ENCODE data around the gene MED16. TPM values are rescaled to one million over a fixed set of nuclear protein-coding genes. Genes with fewer than 3 reads are reported as not detected.
"Not testable (repeated sequence)": the region's sequence is repeated elsewhere in the genome, so short reads cannot be mapped to it uniquely, and the experiment has no call there.

Gene MED16
- total RNA-seq, 2 experiments from 2014 or later = 47.7 to 70.6 TPM

GRCh38 chr19:835210-835810 is 57.7 kb downstream of the MED16 start:
- Mint-ChIP-seq H3K36me3 (no peaks in the 10 kb centered on the region), H3K9me3 (ENCODE audit: low read depth) (no peaks in the 10 kb centered on the region), H3K4me3 (no peak overlapping the region), H3K27ac (no peak overlapping the region), H3K4me1 (peaks cover 3% of the 10 kb centered on the region), H3K27me3 (peaks cover 7% of the 10 kb centered on the region)
- no peak for DNase-seq
- no peak for ATAC-seq
- CTCF ChIA-PET = no interaction called here

- CTCF ChIA-PET = no interaction called here
- H3K4me3 Mint-ChIP-seq = no peak overlapping the region
- DNase-seq (no peak), ATAC-seq (no peak)
- H3K27me3 Mint-ChIP-seq = peaks cover 7% of the 10 kb centered on the region
- H3K36me3 Mint-ChIP-seq = no peaks in the 10 kb centered on the region
- no peak overlapping the region for H3K27ac Mint-ChIP-seq
- H3K9me3 Mint-ChIP-seq (ENCODE audit: low read depth) = no peaks in the 10 kb centered on the region
- peaks cover 3% of the 10 kb centered on the region for H3K4me1 Mint-ChIP-seq
Measured at GRCh38 chr19:834216-834615, 58.8 kb downstream of the MED16 start.

GRCh38 chr19:831407-832369 is 61.3 kb downstream of the MED16 start:
- Mint-ChIP-seq H3K36me3 (no peaks in the 10 kb centered on the region), H3K4me1 (peaks cover 3% of the 10 kb centered on the region), H3K27me3 (peaks cover 5% of the 10 kb centered on the region), H3K9me3 (ENCODE audit: low read depth) (no peaks in the 10 kb centered on the region), H3K27ac (no peak overlapping the region), H3K4me3 (no peak overlapping the region)
- CTCF ChIA-PET = no interaction called here
- DNase-seq (no peak), ATAC-seq (no peak)

- no peak overlapping the region for H3K27ac Mint-ChIP-seq
- no peaks in the 10 kb centered on the region for H3K9me3 Mint-ChIP-seq (ENCODE audit: low read depth)
- CTCF ChIA-PET = no interaction called here
- ATAC-seq (no peak), DNase-seq (no peak)
- no peaks in the 10 kb centered on the region for H3K36me3 Mint-ChIP-seq
- H3K4me3 Mint-ChIP-seq = no peak overlapping the region
- H3K4me1 Mint-ChIP-seq = no peaks in the 10 kb centered on the region
- no peaks in the 10 kb centered on the region for H3K27me3 Mint-ChIP-seq
Measured at GRCh38 chr19:829129-829758, 63.7 kb downstream of the MED16 start.

- no peak within 1 kb of the TSS for H3K4me3 Mint-ChIP-seq
- no peaks in the 10 kb centered on the region for H3K9me3 Mint-ChIP-seq (ENCODE audit: low read depth)
- ATAC-seq (no peak), DNase-seq (no peak)
- CTCF ChIA-PET = no interaction called here
- H3K27ac Mint-ChIP-seq = no peak within 1 kb of the TSS
- H3K4me1 Mint-ChIP-seq = no peaks in the 10 kb centered on the region
- H3K27me3 Mint-ChIP-seq = peaks cover 12% of the 10 kb centered on the region
- H3K36me3 Mint-ChIP-seq = no peaks in the 10 kb centered on the region
Measured at GRCh38 chr19:827710-828321, 65.2 kb downstream of the MED16 start, which contains the start of gene AZU1. AZU1 (plus strand) TSS chr19:827837; CDS start chr19:827847, 10 bp downstream.

- Mint-ChIP-seq H3K4me3 (no peak overlapping the region), H3K9me3 (ENCODE audit: low read depth) (no peaks in the 10 kb centered on the region), H3K27me3 (peaks cover 15% of the 10 kb centered on the region), H3K36me3 (no peaks in the 10 kb centered on the region), H3K4me1 (no peaks in the 10 kb centered on the region), H3K27ac (no peak overlapping the region)
- ATAC-seq (no peak), DNase-seq (no peak)
- CTCF ChIA-PET = no interaction called here
Measured at GRCh38 chr19:827314-827709, 65.7 kb downstream of the MED16 start.

GRCh38 chr19:825897-826644 is 66.9 kb downstream of the MED16 start:
- Mint-ChIP-seq H3K27ac (no peak overlapping the region), H3K36me3 (no peaks in the 10 kb centered on the region), H3K4me1 (no peaks in the 10 kb centered on the region), H3K4me3 (no peak overlapping the region), H3K9me3 (ENCODE audit: low read depth) (no peaks in the 10 kb centered on the region), H3K27me3 (peaks cover 15% of the 10 kb centered on the region)
- ATAC-seq = no peak
- no peak for DNase-seq
- CTCF ChIA-PET = no interaction called here

- H3K4me1 Mint-ChIP-seq = no peaks in the 10 kb centered on the region
- no peak overlapping the region for H3K4me3 Mint-ChIP-seq
- H3K9me3 Mint-ChIP-seq (ENCODE audit: low read depth) = no peaks in the 10 kb centered on the region
- peaks cover 17% of the 10 kb centered on the region for H3K27me3 Mint-ChIP-seq
- no peak for DNase-seq
- CTCF ChIA-PET = interaction anchor here (0.6 kb wide), 1 partner anchor 699 kb away, joined by 3 read pairs; no protein-coding TSS in a partner anchor
- no peak for ATAC-seq
- no peaks in the 10 kb centered on the region for H3K36me3 Mint-ChIP-seq
- H3K27ac Mint-ChIP-seq = no peak overlapping the region
Measured at GRCh38 chr19:824885-825284, 68.1 kb downstream of the MED16 start.

GRCh38 chr19:823565-824121 is 69.3 kb downstream of the MED16 start:
- CTCF ChIA-PET = interaction anchor here (0.7 kb wide), 1 partner anchor 149 kb away, joined by 3 read pairs; no protein-coding TSS in a partner anchor
- Mint-ChIP-seq H3K27me3 (peaks cover 17% of the 10 kb centered on the region), H3K4me3 (no peak overlapping the region), H3K9me3 (ENCODE audit: low read depth) (no peaks in the 10 kb centered on the region), H3K4me1 (no peaks in the 10 kb centered on the region), H3K36me3 (no peaks in the 10 kb centered on the region), H3K27ac (no peak overlapping the region)
- DNase-seq = no peak
- ATAC-seq = no peak

- H3K4me1 Mint-ChIP-seq = no peaks in the 10 kb centered on the region
- DNase-seq = no peak
- H3K9me3 Mint-ChIP-seq (ENCODE audit: low read depth) = no peaks in the 10 kb centered on the region
- H3K27me3 Mint-ChIP-seq = peaks cover 17% of the 10 kb centered on the region
- no peaks in the 10 kb centered on the region for H3K36me3 Mint-ChIP-seq
- no peak within 1 kb of the TSS for H3K27ac Mint-ChIP-seq
- CTCF ChIA-PET = no interaction called here
- H3K4me3 Mint-ChIP-seq = no peak within 1 kb of the TSS
- ATAC-seq = no peak
Measured at GRCh38 chr19:821825-822503, 71.0 kb downstream of the MED16 start, which contains the start of gene PLPPR3. PLPPR3 (minus strand) TSS chr19:821955; CDS start chr19:821559, 396 bp downstream.

GRCh38 chr19:821231-821824 is 71.7 kb downstream of the MED16 start:
- DNase-seq = no peak
- Mint-ChIP-seq H3K4me1 (no peaks in the 10 kb centered on the region), H3K27me3 (peaks cover 17% of the 10 kb centered on the region), H3K4me3 (no peak overlapping the region), H3K27ac (no peak overlapping the region), H3K9me3 (ENCODE audit: low read depth) (no peaks in the 10 kb centered on the region), H3K36me3 (peaks cover 4% of the 10 kb centered on the region)
- no peak for ATAC-seq
- CTCF ChIA-PET = no interaction called here

- H3K9me3 Mint-ChIP-seq (ENCODE audit: low read depth) = not testable (repeated sequence)
Measured at GRCh38 chr19:820212-820611, 72.8 kb downstream of the MED16 start.

More at GRCh38 chr19:820212-820611, 72.8 kb downstream of the MED16 start:
- not testable (repeated sequence) for H3K27ac Mint-ChIP-seq, DNase-seq, H3K4me3 Mint-ChIP-seq, ATAC-seq, H3K4me1 Mint-ChIP-seq
- CTCF ChIA-PET = interaction anchor here (0.6 kb wide), 1 partner anchor 127 kb away, joined by 3 read pairs; no protein-coding TSS in a partner anchor
- peaks cover 11% of the 10 kb centered on the region for H3K36me3 Mint-ChIP-seq
- H3K27me3 Mint-ChIP-seq = peaks cover 17% of the 10 kb centered on the region

Data from activated CD8-positive, alpha-beta memory T cell treated with anti-CD3 and anti-CD28 coated beads, Interleukin-2, amount 10 ng/mL, durations not matched to agents 7 days and 5 days (primary cell).